Muscle of leg (tissue), 11 donors: ENCODE data around the gene CPLANE2. TPM values are rescaled to one million over a fixed set of nuclear protein-coding genes. Genes with fewer than 3 reads are reported as not detected.

Experiments used
- DNase-seq: peaks from one replicate; pipeline ENCODE4 v3.0.0; 2013
- H3K27ac ChIP-seq: one replicate; pipeline ENCODE4 v1.5.1; 2013; ENCODE audit warnings: mild to moderate bottlenecking, low read length, control low read depth
- H3K27me3 ChIP-seq: one replicate; pipeline ENCODE4 v1.6.1; 2013; ENCODE audit warnings: low read length; ENCODE audit not compliant: control insufficient read depth, insufficient read depth
- H3K36me3 ChIP-seq: one replicate; pipeline ENCODE4 v1.6.1; 2013; ENCODE audit warnings: low read length; ENCODE audit not compliant: control insufficient read depth, insufficient read depth
- H3K4me1 ChIP-seq: one replicate; pipeline ENCODE4 v1.6.1; 2013; ENCODE audit warnings: low read length; ENCODE audit not compliant: control insufficient read depth, insufficient read depth
- H3K4me3 ChIP-seq: one replicate; pipeline ENCODE4 v1.5.1; 2013; ENCODE audit warnings: low read length, control low read depth
- H3K9me3 ChIP-seq: replicated peaks from 2 replicates; pipeline ENCODE4 v1.6.1; 2013; ENCODE audit warnings: low read depth, low read length; ENCODE audit not compliant: control insufficient read depth
- WGBS: methylation state at CpG from one replicate; pipeline ENCODE4 v1.1.5; 2013; ENCODE audit warnings: missing lambda C conversion rate; ENCODE audit not compliant: insufficient coverage; 5-methylcytosine and 5-hydroxymethylcytosine counted together
- polyA plus RNA-seq, 8 donors: library from polyadenylated mRNA; unstranded; fragments of 120-200 nt; gene quantifications; one replicate each; pipeline versions ENCODE4 v1.2.1 to v1.2.3, GENCODE V29; 2013; ENCODE audit warnings: inconsistent platforms in 1 of 8, low replicate concordance in 1 of 8; ENCODE audit not compliant: insufficient read length in 8 of 8, insufficient read depth in 1 of 8
- total RNA-seq: library from RNA; stranded (reverse); fragments of 120-200 nt; gene quantifications from one replicate; pipeline ENCODE4 v1.2.4, GENCODE V29; 2013

The CPLANE2 gene
- total and polyA plus RNA-seq, 9 donors = 1.7 to 3.4 (median 2.8) TPM

GRCh38 chr1:16191916-16192546 lies 45.0 kb downstream of the CPLANE2 start:
- WGBS = 65% methylated on average over 2 of the region's 6 CpGs
- no peak overlapping the region for H3K4me3 ChIP-seq
- DNase-seq = no peak
- H3K4me1 ChIP-seq = peaks cover 37% of the 10 kb centered on the region
- H3K27ac ChIP-seq = no peak overlapping the region
- no peaks in the 10 kb centered on the region for H3K36me3 ChIP-seq
- no peaks in the 10 kb centered on the region for H3K27me3 ChIP-seq
- H3K9me3 ChIP-seq = no peaks in the 10 kb centered on the region

- H3K4me3 ChIP-seq = no peak overlapping the region
- H3K9me3 ChIP-seq = no peaks in the 10 kb centered on the region
- no peaks in the 10 kb centered on the region for H3K27me3 ChIP-seq
- H3K36me3 ChIP-seq = no peaks in the 10 kb centered on the region
- no peak for DNase-seq
- H3K27ac ChIP-seq = no peak overlapping the region
- H3K4me1 ChIP-seq = peaks cover 37% of the 10 kb centered on the region
- WGBS = 33% methylated on average over 1 of the region's 1 CpG
Measured at GRCh38 chr1:16191309-16191708, 45.7 kb downstream of the CPLANE2 start.

- no peak for DNase-seq
- no peaks in the 10 kb centered on the region for H3K9me3 ChIP-seq
- no peak overlapping the region for H3K4me3 ChIP-seq
- H3K36me3 ChIP-seq = no peaks in the 10 kb centered on the region
- peaks cover 37% of the 10 kb centered on the region for H3K4me1 ChIP-seq
- H3K27me3 ChIP-seq = no peaks in the 10 kb centered on the region
- H3K27ac ChIP-seq = no peak overlapping the region
- 47% methylated on average over 6 of the region's 9 CpGs for WGBS
Measured at GRCh38 chr1:16189921-16190621, 46.9 kb downstream of the CPLANE2 start.

- H3K36me3 ChIP-seq = no peaks in the 10 kb centered on the region
- 15% methylated on average over 5 of the region's 6 CpGs for WGBS
Measured at GRCh38 chr1:16189003-16189402, 48.0 kb downstream of the CPLANE2 start.

GRCh38 chr1:16187748-16188401 lies 49.1 kb downstream of the CPLANE2 start:
- H3K27ac ChIP-seq = no peak overlapping the region
- no peak overlapping the region for H3K4me3 ChIP-seq
- DNase-seq = peak; percentile 77
- 14% methylated on average over 9 of the region's 15 CpGs for WGBS
- no peaks in the 10 kb centered on the region for H3K36me3 ChIP-seq
- no peaks in the 10 kb centered on the region for H3K27me3 ChIP-seq
- H3K4me1 ChIP-seq = peaks cover 37% of the 10 kb centered on the region
- H3K9me3 ChIP-seq = no peaks in the 10 kb centered on the region

More at GRCh38 chr1:16189003-16189402, 48.0 kb downstream of the CPLANE2 start:
- H3K27ac ChIP-seq = no peak overlapping the region
- no peaks in the 10 kb centered on the region for H3K9me3 ChIP-seq
- H3K27me3 ChIP-seq = no peaks in the 10 kb centered on the region
- H3K4me1 ChIP-seq = peaks cover 37% of the 10 kb centered on the region
- H3K4me3 ChIP-seq = no peak overlapping the region
- peak; percentile 63 for DNase-seq

- Histone ChIP-seq H3K9me3 (no peaks in the 10 kb centered on the region), H3K4me3 (no peak overlapping the region), H3K4me1 (peaks cover 40% of the 10 kb centered on the region), H3K36me3 (no peaks in the 10 kb centered on the region), H3K27ac (no peak overlapping the region), H3K27me3 (no peaks in the 10 kb centered on the region)
- 79% methylated on average over 8 of the region's 9 CpGs for WGBS
- DNase-seq = no peak
Measured at GRCh38 chr1:16186655-16187235, 50.2 kb downstream of the CPLANE2 start.

- Histone ChIP-seq H3K4me1 (peaks cover 41% of the 10 kb centered on the region), H3K36me3 (no peaks in the 10 kb centered on the region), H3K4me3 (no peak overlapping the region), H3K27ac (no peak overlapping the region), H3K27me3 (no peaks in the 10 kb centered on the region), H3K9me3 (no peaks in the 10 kb centered on the region)
- 78% methylated on average over 4 of the region's 10 CpGs for WGBS
- DNase-seq = no peak
Measured at GRCh38 chr1:16184557-16185303, 52.3 kb downstream of the CPLANE2 start.

- Histone ChIP-seq H3K9me3 (no peaks in the 10 kb centered on the region), H3K4me3 (no peak overlapping the region), H3K27ac (no peak overlapping the region), H3K4me1 (peaks cover 34% of the 10 kb centered on the region), H3K27me3 (no peaks in the 10 kb centered on the region), H3K36me3 (no peaks in the 10 kb centered on the region)
- WGBS = 84% methylated on average over 13 of the region's 19 CpGs
- DNase-seq = no peak
Measured at GRCh38 chr1:16183765-16184556, 53.0 kb downstream of the CPLANE2 start.

- 75% methylated on average over 11 of the region's 13 CpGs for WGBS
- no peak overlapping the region for H3K27ac ChIP-seq
- no peaks in the 10 kb centered on the region for H3K36me3 ChIP-seq
- H3K9me3 ChIP-seq = no peaks in the 10 kb centered on the region
- H3K4me1 ChIP-seq = peaks cover 29% of the 10 kb centered on the region
- H3K4me3 ChIP-seq = no peak overlapping the region
- no peaks in the 10 kb centered on the region for H3K27me3 ChIP-seq
- no peak for DNase-seq
Measured at GRCh38 chr1:16183179-16183578, 53.8 kb downstream of the CPLANE2 start.
